Stimulated activated CD8-positive, alpha-beta memory T cell treated with anti-CD3 and anti-CD28 coated beads, Interleukin-15, amount 100 ng/mL, for 1 hour (primary cell): Measurements from ENCODE around the gene TRAF3IP1.

Experiments
- DNase-seq: peaks from one replicate; pipeline ENCODE4 v3.0.0-alpha.2; 2020; ENCODE audit warnings: low read depth

Gene TRAF3IP1

DNA sequence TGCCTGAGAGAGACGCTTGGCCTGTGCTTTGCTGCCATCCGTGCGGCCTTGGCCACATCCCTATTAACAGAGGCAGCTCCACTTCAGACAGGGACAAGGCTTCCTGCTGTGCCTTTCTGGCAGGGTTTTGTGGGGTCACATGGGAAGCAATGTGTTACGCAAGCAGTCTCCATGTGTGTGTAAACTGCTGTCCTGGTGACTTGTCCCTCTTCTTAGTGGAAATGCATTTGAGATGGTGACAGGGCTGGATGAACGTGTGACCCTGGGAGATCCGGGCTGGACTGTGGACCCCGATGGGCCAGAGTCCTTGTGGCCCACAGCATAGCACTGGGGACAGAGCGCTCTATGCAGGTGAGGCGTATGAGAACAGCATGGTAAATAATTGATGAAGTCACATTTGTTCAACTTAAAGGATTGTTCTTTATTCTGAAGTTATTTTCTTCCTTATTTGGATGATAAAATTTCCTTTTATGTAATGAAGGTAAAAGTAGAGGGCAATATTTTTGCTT lies 129.6 kb downstream of the TRAF3IP1 start:
- no peak for DNase-seq

- no peak for DNase-seq
Measured at GRCh38 chr2:238450440-238450861, 130.1 kb downstream of the TRAF3IP1 start.
